Testis (tissue), 2 donors: ENCODE measurements around the gene ALPI.
"Not testable (repeated sequence)": the region's sequence is repeated elsewhere in the genome, so short reads cannot be mapped to it uniquely, and the experiment has no call there.

Experiments used
- CTCF ChIP-seq, 3 experiments: fragments of 450-650 bp in 2 of 3; fragments of 200-600 bp in 1 of 3; sonication (generic) in 1 of 3; IDR thresholded peaks; one replicate each; pipeline ENCODE4 v1.5.1; 2016 to 2019; ENCODE audit warnings: antibody characterized with exemption in 3 of 3, mild to moderate bottlenecking in 2 of 3, moderate library complexity in 1 of 3
- POLR2A ChIP-seq: fragments of 450-650 bp; IDR thresholded peaks from one replicate; pipeline ENCODE4 v1.6.1; 2017; ENCODE audit warnings: antibody characterized with exemption, mild to moderate bottlenecking, moderate library complexity

GRCh38 chr2:232441922-232442321 lies 14.0 kb upstream of the ALPI start:
- not testable (repeated sequence) for TF ChIP-seq CTCF (IDR thresholded peaks at IDR 0.05); POLR2A
